Stomach (tissue), 9 donors: ENCODE measurements around the gene KDELR1. TPM values are rescaled to one million over a fixed set of nuclear protein-coding genes. Genes with fewer than 3 reads are reported as not detected.

ENCODE experiments used
- DNase-seq, 2 donors: peaks; one replicate each; pipeline versions ENCODE4 v3.0.0 to v3.0.0-alpha.2; 2013 to 2019
- H3K27ac ChIP-seq, 5 donors: fragments of 200-600 bp in 4 of 5; sonication (generic) in 4 of 5; one replicate each; pipeline ENCODE4 v1.5.1; 2013 to 2019; ENCODE audit warnings: mild to moderate bottlenecking in 1 of 5, moderate library complexity in 1 of 5
- H3K27me3 ChIP-seq, 3 donors: fragments of 200-600 bp; sonication (generic); one replicate each; pipeline ENCODE4 v1.5.1; 2017 to 2019; ENCODE audit warnings: mixed run types in 1 of 3
- H3K36me3 ChIP-seq, 4 donors: fragments of 200-600 bp; sonication (generic); 1 replicate in 3 of 4; 2 replicates in 1 of 4; pipeline ENCODE4 v1.5.1; 2016 to 2019
- H3K4me1 ChIP-seq, 4 donors: fragments of 200-600 bp; sonication (generic); one replicate each; pipeline ENCODE4 v1.5.1; 2016 to 2019
- H3K4me3 ChIP-seq, 4 donors: fragments of 200-600 bp; sonication (generic) in 3 of 4; one replicate each; pipeline ENCODE4 v1.5.1; 2016 to 2019; ENCODE audit warnings: mild to moderate bottlenecking in 1 of 4
- H3K9me3 ChIP-seq, 4 donors: fragments of 200-600 bp; sonication (generic); one replicate each; pipeline ENCODE4 v1.5.1; 2016 to 2019
- EP300 ChIP-seq: sonication (generic); formaldehyde crosslinking; IDR thresholded peaks from one replicate; pipeline ENCODE4 v1.6.1; 2017; ENCODE audit warnings: antibody characterized with exemption
- POLR2A ChIP-seq, 4 donors: fragments of 450-650 bp; IDR thresholded peaks; one replicate each; pipeline ENCODE4 v1.6.1; 2016; ENCODE audit warnings: antibody characterized with exemption in 4 of 4, control low read depth in 2 of 4, mild to moderate bottlenecking in 1 of 4, moderate library complexity in 1 of 4
- POLR2AphosphoS5 ChIP-seq, 3 donors: sonication (generic); formaldehyde crosslinking; IDR thresholded peaks; one replicate each; pipeline ENCODE4 v1.6.1; 2016; ENCODE audit warnings: antibody characterized with exemption in 3 of 3
- WGBS, 5 donors: extraction: QIAGEN DNeasy Blood & Tissue Kit in 3 of 5; methylation state at CpG; one replicate each; pipeline versions ENCODE4 v1.1.5 to v1.1.7; 2013 to 2018; 5-methylcytosine and 5-hydroxymethylcytosine counted together
- intact Hi-C: fragments of 100-400 bp; cut with DNase I; formaldehyde crosslinking; loops from one replicate; pipeline ENCODE4 v1.15.1; 2023; ENCODE audit warnings: low total_unique reads
- polyA plus RNA-seq, 3 donors: library from polyadenylated mRNA; stranded (reverse); fragments of 200-250 nt; gene quantifications; one replicate each; pipeline ENCODE4 v1.2.3, GENCODE V29; 2013
- total RNA-seq, 5 donors: library from RNA; depleted of rRNA; stranded (reverse); fragments of >200 nt; gene quantifications; one replicate each; pipeline versions ENCODE4 v1.1.0 to v1.2.3, GENCODE V29; 2014 to 2016
- TF ChIP-seq, protein P1 (sequence below), 7 experiments: fragments of 450-650 bp in 4 of 7; fragments of 200-600 bp in 3 of 7; sonication (generic) in 3 of 7; IDR thresholded peaks; one replicate each; pipeline ENCODE4 v1.5.1; 2016 to 2019; ENCODE audit warnings: antibody characterized with exemption in 7 of 7, control low read depth in 2 of 7, mild to moderate bottlenecking in 1 of 7
- donor health status: healthy with polysubstance abuse.
- donor health status: Bipolar disorder and iron deficiency.
- donor health status: healthy.

The KDELR1 gene
- total and polyA plus RNA-seq, 8 donors = 45.8 to 123 (median 70.9) TPM

- no peak for TF ChIP-seq EP300
- no peak for TF ChIP-seq POLR2A (IDR thresholded peaks at IDR 0.05)
- TF ChIP-seq POLR2AphosphoS5 (IDR thresholded peaks at IDR 0.05) = no peak
- TF ChIP-seq, protein P1, sequence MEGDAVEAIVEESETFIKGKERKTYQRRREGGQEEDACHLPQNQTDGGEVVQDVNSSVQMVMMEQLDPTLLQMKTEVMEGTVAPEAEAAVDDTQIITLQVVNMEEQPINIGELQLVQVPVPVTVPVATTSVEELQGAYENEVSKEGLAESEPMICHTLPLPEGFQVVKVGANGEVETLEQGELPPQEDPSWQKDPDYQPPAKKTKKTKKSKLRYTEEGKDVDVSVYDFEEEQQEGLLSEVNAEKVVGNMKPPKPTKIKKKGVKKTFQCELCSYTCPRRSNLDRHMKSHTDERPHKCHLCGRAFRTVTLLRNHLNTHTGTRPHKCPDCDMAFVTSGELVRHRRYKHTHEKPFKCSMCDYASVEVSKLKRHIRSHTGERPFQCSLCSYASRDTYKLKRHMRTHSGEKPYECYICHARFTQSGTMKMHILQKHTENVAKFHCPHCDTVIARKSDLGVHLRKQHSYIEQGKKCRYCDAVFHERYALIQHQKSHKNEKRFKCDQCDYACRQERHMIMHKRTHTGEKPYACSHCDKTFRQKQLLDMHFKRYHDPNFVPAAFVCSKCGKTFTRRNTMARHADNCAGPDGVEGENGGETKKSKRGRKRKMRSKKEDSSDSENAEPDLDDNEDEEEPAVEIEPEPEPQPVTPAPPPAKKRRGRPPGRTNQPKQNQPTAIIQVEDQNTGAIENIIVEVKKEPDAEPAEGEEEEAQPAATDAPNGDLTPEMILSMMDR (IDR thresholded peaks at IDR 0.05) = no peak
- no peaks in the 10 kb centered on the region for H3K9me3 ChIP-seq
- no peaks in the 10 kb centered on the region for H3K27me3 ChIP-seq
- peaks cover 0 to 9% (median 5%) of the 10 kb centered on the region in 4 donors for H3K36me3 ChIP-seq
- H3K4me3 ChIP-seq = peak overlapping the region; percentile 57 to 64 (median 61)
- H3K4me1 ChIP-seq = peaks cover 5 to 20% (median 16%) of the 10 kb centered on the region in 4 donors
- no peak for DNase-seq
- intact Hi-C loops = no loop called here
- 0 to 3% (median 0%) methylated on average over 9 to 10 of the region's 10 CpGs for WGBS, 5 donors
- peak overlapping the region; percentile 90 to 96 (median 93) for H3K27ac ChIP-seq
Measured at GRCh38 chr19:48363500-48363809, 27.9 kb downstream of the KDELR1 start.

DNA sequence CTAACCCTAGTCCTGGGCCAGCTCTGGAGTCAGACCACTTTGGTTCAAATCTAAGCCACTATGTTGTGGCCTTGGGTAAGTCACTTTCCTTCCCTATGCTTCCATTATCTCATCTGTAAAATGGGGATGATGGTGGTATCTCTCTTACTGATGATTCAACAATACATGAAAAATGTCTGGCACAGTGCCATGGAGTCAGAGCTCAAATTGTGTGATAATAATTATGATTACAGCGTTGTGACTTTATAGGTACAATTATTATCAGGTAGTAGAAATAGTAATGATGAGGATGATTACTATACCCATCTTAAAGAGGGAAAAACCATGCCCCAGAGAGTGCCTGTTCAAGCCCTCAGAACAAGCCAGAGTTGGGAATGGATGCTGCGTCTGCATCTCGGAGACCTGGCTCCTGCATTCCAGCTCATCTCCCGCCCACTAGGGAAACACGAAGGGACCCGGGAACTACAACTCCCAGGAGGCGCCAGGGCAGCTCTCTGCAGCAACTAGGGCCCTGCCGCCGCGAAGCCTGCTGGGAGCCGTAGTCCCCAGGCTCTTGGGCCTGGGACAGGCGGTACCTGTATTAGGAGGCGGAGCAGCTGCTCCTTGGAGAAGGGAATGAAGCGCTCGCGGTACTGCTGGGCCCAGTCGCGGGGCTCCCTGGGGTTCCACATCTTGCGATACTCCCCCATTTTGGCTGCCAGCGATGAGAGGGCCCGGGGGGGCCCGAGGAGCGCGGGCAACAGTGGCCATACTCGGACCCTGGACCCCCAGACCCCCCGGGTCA lies 28.4 kb downstream of the KDELR1 start:
- Histone ChIP-seq H3K4me1 (peaks cover 5 to 20% (median 16%) of the 10 kb centered on the region in 4 donors), H3K36me3 (peaks cover 0 to 9% (median 5%) of the 10 kb centered on the region in 4 donors), H3K27me3 (no peaks in the 10 kb centered on the region), H3K27ac (peak overlapping the region; percentile 90 to 96 (median 93)), H3K4me3 (peak overlapping the region; percentile 57 to 64 (median 61)), H3K9me3 (no peaks in the 10 kb centered on the region)
- 3 to 10% (median 4%) methylated on average over 10 to 26 of the region's 26 CpGs for WGBS, 5 donors
- peak; percentile 96 to 98 for DNase-seq
- intact Hi-C loops = no loop called here
- TF ChIP-seq POLR2AphosphoS5 (IDR thresholded peaks at IDR 0.05) (peak; percentile 20 to 76 (median 56)), EP300 (no peak), POLR2A (IDR thresholded peaks at IDR 0.05) (no peak)
- TF ChIP-seq, protein P1 (IDR thresholded peaks at IDR 0.05) = no peak

GRCh38 chr19:48361912-48362311 lies 29.4 kb downstream of the KDELR1 start:
- Histone ChIP-seq H3K9me3 (no peaks in the 10 kb centered on the region), H3K36me3 (peaks cover 0 to 9% (median 5%) of the 10 kb centered on the region in 4 donors), H3K27ac (no peak overlapping the region), H3K4me3 (no peak overlapping the region), H3K27me3 (no peaks in the 10 kb centered on the region), H3K4me1 (peaks cover 5 to 20% (median 16%) of the 10 kb centered on the region in 4 donors)
- WGBS, 5 donors = 91 to 97% (median 93%) methylated on average over 3 of the region's 3 CpGs
- intact Hi-C loops = no loop called here
- DNase-seq = no peak
- TF ChIP-seq, protein P1 (IDR thresholded peaks at IDR 0.05) = no peak
- TF ChIP-seq POLR2AphosphoS5 (IDR thresholded peaks at IDR 0.05) (no peak), EP300 (no peak), POLR2A (IDR thresholded peaks at IDR 0.05) (no peak)

GRCh38 chr19:48359123-48359522 lies 32.2 kb downstream of the KDELR1 start:
- no peaks in the 10 kb centered on the region for H3K9me3 ChIP-seq
- H3K4me3 ChIP-seq = no peak overlapping the region
- peaks cover 0 to 9% (median 5%) of the 10 kb centered on the region in 4 donors for H3K36me3 ChIP-seq
- intact Hi-C loops = no loop called here
- WGBS, 5 donors = 91 to 99% (median 97%) methylated on average over 5 of the region's 5 CpGs
- DNase-seq = no peak
- H3K4me1 ChIP-seq = peaks cover 0 to 12% (median 10%) of the 10 kb centered on the region in 4 donors
- TF ChIP-seq EP300 (no peak), POLR2AphosphoS5 (IDR thresholded peaks at IDR 0.05) (no peak), POLR2A (IDR thresholded peaks at IDR 0.05) (no peak)
- TF ChIP-seq, protein P1 (IDR thresholded peaks at IDR 0.05) = no peak
- H3K27ac ChIP-seq = no peak overlapping the region
- no peaks in the 10 kb centered on the region for H3K27me3 ChIP-seq
